Effector memory CD4-positive, alpha-beta T cell (primary cell): ENCODE data around the gene TPGS1.

Experiments used
- DNase-seq, 3 donors: peaks; one replicate each; pipeline ENCODE4 v3.0.0-alpha.2; 2020
- H3K27ac ChIP-seq: 2 replicates; pipeline ENCODE4 v1.7.0; 2013; ENCODE audit warnings: mild to moderate bottlenecking, low read length, moderate library complexity; ENCODE audit not compliant: insufficient read depth, poor library complexity, severe bottlenecking
- H3K27me3 ChIP-seq: replicated peaks from 2 replicates; pipeline ENCODE4 v1.7.0; 2013; ENCODE audit warnings: mild to moderate bottlenecking, low read length; ENCODE audit not compliant: insufficient read depth, control insufficient read depth, poor library complexity, severe bottlenecking
- H3K36me3 ChIP-seq: 2 replicates; pipeline ENCODE4 v1.7.0; 2013; ENCODE audit warnings: mild to moderate bottlenecking, low read length, moderate library complexity; ENCODE audit not compliant: control insufficient read depth, insufficient read depth
- H3K4me1 ChIP-seq: 2 replicates; pipeline ENCODE4 v1.7.0; 2013; ENCODE audit warnings: low read length, mild to moderate bottlenecking; ENCODE audit not compliant: control insufficient read depth, insufficient read depth, poor library complexity, severe bottlenecking
- H3K4me3 ChIP-seq: 2 replicates; pipeline ENCODE4 v1.7.0; 2013; ENCODE audit warnings: low read length, low read depth, mild to moderate bottlenecking; ENCODE audit not compliant: insufficient read depth, poor library complexity, severe bottlenecking
- H3K9me3 ChIP-seq: 2 replicates; pipeline ENCODE4 v1.7.0; 2013; ENCODE audit warnings: mild to moderate bottlenecking, low read length, moderate library complexity; ENCODE audit not compliant: control insufficient read depth

Gene TPGS1

DNA sequence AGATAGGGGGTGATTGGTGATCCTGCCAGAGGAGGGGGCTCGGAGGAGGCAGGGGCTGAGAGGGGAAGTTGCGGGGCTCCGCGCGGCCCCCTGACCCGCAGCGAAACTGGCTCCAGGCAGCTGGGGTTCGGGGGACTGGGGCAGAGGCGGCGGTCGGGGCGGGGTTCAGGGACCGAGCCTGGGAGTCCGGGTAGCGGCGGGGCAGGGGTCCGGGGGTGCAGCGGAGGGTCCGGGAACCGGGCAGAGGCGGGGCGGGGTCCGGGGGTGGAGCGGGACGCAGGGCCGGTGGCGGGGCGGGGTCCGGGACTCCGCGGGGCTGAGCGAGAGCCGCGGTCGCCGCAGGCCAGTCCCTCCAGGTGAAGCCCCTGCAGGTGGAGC lies 9.8 kb upstream of the TPGS1 start:
- H3K4me3 ChIP-seq, result no peak overlapping the region
- DNase-seq, result no peak

DNA sequence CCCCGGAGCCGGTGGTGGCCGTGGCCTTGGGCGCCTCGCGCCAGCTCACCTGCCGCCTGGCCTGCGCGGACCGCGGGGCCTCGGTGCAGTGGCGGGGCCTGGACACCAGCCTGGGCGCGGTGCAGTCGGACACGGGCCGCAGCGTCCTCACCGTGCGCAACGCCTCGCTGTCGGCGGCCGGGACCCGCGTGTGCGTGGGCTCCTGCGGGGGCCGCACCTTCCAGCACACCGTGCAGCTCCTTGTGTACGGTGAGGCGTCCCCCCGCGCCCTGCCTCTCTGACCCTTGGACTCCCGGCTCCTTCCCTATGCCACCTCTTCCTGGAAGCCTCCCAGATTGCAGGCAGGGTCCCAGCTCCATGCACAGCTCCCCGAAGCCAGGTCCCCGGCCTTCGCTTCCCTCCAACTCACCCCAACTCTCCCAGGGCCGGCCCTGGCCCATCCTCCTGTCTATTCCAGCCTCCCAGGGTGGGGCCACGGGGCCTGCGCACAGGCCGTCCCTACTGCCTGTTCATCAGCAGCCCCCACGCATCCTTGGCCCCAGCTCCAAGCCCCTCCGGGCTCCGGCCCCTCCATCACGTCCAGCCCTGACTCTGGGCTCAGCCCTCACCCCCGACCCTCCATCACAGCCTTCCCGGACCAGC lies 9.3 kb upstream of the TPGS1 start:
- no peaks in the 10 kb centered on the region for H3K36me3 ChIP-seq
- H3K4me1 ChIP-seq, result peaks cover 18% of the 10 kb centered on the region
- H3K27me3 ChIP-seq, result peaks cover 13% of the 10 kb centered on the region
- H3K9me3 ChIP-seq, result no peaks in the 10 kb centered on the region
- no peak overlapping the region for H3K4me3 ChIP-seq
- DNase-seq, result no peak
- H3K27ac ChIP-seq, result no peak overlapping the region

More for the DNA sequence above, 9.8 kb upstream of the TPGS1 start:
- no peaks in the 10 kb centered on the region for H3K36me3 ChIP-seq
- no peak overlapping the region for H3K27ac ChIP-seq
- peaks cover 18% of the 10 kb centered on the region for H3K4me1 ChIP-seq
- no peaks in the 10 kb centered on the region for H3K9me3 ChIP-seq
- peaks cover 13% of the 10 kb centered on the region for H3K27me3 ChIP-seq

DNA sequence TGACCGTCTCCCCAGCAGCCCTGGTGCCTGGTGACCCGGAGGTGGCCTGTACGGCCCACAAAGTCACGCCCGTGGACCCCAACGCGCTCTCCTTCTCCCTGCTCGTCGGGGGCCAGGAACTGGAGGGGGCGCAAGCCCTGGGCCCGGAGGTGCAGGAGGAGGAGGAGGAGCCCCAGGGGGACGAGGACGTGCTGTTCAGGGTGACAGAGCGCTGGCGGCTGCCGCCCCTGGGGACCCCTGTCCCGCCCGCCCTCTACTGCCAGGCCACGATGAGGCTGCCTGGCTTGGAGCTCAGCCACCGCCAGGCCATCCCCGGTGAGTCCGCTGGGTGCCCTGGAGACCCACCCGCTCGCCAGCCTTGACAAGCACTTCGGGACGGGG lies 8.8 kb upstream of the TPGS1 start:
- Histone ChIP-seq H3K36me3 (no peaks in the 10 kb centered on the region), H3K9me3 (no peaks in the 10 kb centered on the region), H3K27me3 (peaks cover 13% of the 10 kb centered on the region), H3K27ac (no peak overlapping the region), H3K4me3 (no peak overlapping the region), H3K4me1 (peaks cover 18% of the 10 kb centered on the region)
- no peak for DNase-seq

DNA sequence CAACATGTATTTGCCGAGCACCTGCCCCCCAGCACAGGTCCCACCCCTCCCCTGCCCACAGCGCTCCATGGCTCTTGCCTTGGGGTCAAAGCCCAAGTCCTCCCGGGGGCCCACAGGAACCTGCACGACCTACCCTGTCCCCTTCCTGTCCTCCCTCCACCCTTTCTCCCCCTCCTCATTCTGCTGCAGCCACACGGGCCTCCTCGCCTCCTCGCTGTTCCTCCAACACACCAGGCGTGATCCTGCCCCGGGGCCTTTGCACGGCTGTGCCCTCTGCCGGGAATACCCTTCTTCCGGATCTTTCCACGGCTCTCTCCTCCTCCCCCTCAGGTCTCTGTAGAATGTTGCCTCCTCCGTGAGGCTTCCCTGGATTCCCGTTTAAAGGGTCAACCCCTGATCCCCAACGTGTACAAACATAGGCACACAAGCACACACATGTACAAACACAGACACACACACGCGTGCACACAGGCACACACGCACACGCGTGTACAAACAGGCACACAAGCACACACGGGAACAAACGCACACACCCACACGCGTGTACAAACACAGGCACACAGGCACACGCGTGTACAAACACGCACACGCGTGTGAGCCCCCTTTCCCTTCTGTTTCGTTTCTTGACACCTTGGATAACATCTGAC lies 8.2 kb upstream of the TPGS1 start:
- Histone ChIP-seq H3K27me3 (peaks cover 13% of the 10 kb centered on the region), H3K9me3 (no peaks in the 10 kb centered on the region), H3K36me3 (no peaks in the 10 kb centered on the region), H3K4me1 (peaks cover 18% of the 10 kb centered on the region), H3K27ac (no peak overlapping the region), H3K4me3 (no peak overlapping the region)
- no peak for DNase-seq

DNA sequence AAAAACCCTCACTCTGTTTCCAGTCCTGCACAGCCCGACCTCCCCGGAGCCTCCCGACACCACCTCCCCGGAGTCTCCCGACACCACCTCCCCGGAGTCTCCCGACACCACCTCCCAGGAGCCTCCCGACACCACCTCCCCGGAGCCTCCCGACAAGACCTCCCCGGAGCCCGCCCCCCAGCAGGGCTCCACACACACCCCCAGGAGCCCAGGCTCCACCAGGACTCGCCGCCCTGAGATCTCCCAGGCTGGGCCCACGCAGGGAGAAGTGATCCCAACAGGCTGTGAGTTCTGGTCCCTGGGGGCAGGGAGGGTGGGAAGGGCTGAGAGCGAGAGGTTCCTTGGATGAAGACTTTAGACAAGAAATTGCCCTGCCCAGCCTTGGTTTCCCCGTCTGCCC lies 5.7 kb upstream of the TPGS1 start:
- Histone ChIP-seq H3K4me1 (peaks cover 15% of the 10 kb centered on the region), H3K36me3 (no peaks in the 10 kb centered on the region), H3K27ac (no peak overlapping the region), H3K9me3 (no peaks in the 10 kb centered on the region), H3K4me3 (no peak overlapping the region), H3K27me3 (peaks cover 13% of the 10 kb centered on the region)
- DNase-seq, result no peak

DNA sequence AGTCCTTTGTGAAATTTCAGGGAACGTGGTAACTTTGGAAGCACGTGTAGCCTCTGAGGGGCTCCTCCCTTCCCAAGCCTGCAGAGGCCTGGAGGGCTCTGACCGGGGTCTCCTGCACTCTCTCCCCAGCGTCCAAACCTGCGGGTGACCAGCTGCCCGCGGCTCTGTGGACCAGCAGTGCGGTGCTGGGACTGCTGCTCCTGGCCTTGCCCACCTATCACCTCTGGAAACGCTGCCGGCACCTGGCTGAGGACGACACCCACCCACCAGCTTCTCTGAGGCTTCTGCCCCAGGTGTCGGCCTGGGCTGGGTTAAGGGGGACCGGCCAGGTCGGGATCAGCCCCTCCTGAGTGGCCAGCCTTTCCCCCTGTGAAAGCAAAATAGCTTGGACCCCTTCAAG lies 2.7 kb upstream of the TPGS1 start:
- H3K9me3 ChIP-seq, result no peaks in the 10 kb centered on the region
- no peaks in the 10 kb centered on the region for H3K36me3 ChIP-seq
- H3K27ac ChIP-seq, result no peak overlapping the region
- DNase-seq, result no peak
- H3K4me3 ChIP-seq, result no peak overlapping the region
- H3K27me3 ChIP-seq, result no peaks in the 10 kb centered on the region
- peaks cover 26% of the 10 kb centered on the region for H3K4me1 ChIP-seq

DNA sequence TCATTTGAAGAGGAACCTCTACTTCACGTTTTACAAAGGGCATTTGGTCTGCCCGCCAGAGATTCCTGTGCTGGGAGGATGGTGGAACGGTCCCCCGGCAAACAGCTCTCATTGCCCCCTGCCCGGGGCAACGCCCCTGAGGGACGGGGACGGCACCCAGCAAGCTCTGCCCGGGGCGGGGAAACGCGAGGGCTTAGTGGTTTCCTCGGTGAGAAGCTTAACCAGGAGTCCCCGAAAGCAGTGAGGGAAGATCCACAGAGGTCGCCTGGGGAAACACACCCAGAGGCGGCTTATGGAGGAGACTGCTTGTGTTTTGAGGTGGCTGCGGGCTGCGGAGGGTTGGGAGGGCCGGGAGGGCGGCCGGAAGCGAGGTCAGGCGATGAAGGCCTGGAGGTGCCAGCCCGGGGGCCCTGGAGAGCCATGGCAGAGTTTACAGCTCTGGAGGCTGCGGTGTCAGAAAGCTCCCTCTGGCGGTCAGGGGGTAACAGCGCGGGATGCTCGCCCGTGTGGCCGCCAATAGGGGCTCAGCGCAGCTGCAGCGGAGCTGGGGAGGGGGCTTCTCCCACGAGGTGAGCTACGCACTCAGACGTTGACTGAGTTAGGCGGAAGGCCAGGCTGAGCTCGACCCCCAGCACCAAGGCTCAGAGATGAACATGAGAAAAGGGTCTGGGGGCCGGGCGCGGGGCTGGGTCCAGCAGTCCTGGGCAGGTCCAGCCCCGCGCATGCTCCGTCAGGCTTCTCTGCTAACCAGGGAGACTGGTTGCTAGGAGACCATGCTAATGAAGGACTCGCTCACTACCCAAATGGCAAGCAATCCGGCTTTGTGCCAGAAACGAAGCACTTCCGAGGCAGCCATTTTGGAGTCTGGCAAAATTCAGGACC lies 652 bp upstream of the TPGS1 start:
- peak overlapping the region; percentile 82 for H3K4me3 ChIP-seq
- H3K27me3 ChIP-seq, result no peaks in the 10 kb centered on the region
- peaks cover 40% of the 10 kb centered on the region for H3K4me1 ChIP-seq
- H3K36me3 ChIP-seq, result no peaks in the 10 kb centered on the region
- H3K9me3 ChIP-seq, result no peaks in the 10 kb centered on the region
- H3K27ac ChIP-seq, result peak overlapping the region; percentile 91
- DNase-seq, result peak; percentile 84 to 94 (median 89)

DNA sequence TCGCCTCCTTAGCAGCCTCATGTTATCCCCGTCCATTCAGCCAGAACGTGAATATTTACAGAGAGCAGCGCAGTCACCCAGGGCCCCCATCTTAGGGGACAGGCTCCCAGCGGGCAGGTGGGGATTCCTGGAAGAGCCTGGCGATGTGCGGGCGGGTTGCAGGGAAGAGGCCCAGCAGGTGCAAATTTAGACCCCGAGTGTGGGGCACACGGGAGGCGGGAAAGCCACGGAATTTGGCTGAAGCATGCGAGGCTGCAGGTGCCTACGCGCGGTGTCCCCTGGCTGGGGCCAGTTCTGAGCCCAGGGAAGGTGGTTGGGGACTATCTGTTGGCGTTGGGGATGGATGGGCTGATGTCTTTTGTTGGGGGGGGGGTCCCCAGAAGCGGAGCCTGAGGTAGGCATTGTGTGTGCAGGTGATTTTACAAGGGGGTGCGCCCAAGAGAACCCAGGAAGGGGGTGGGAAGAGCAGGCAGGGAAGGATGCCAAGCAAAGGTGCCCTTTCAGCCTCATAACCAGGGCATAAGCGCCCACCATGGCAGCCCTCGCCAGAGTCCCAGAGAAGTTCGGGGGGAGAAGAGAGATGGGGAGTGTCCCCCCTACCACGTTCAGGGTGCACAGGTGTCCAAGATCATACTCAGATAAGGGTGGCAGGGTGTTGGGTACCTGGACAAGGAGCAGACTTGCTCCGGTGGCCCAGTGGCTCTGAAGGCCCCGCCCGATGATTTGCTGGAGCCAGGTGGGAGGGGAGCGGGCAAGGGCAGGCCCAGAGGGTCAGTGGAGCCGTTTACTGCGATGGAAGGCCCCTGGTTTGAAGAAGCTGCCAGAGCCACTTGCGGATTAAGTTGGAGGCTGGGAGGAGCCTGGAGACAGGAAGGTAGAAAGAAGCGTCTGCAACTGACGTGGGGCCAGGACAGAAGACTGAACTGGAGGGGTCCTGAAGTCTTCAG lies 1.2 kb downstream of the TPGS1 start:
- no peak for DNase-seq
- Histone ChIP-seq H3K9me3 (no peaks in the 10 kb centered on the region), H3K27ac (peak overlapping the region; percentile 91), H3K36me3 (no peaks in the 10 kb centered on the region), H3K4me1 (peaks cover 53% of the 10 kb centered on the region), H3K4me3 (peak overlapping the region; percentile 82), H3K27me3 (no peaks in the 10 kb centered on the region)

DNA sequence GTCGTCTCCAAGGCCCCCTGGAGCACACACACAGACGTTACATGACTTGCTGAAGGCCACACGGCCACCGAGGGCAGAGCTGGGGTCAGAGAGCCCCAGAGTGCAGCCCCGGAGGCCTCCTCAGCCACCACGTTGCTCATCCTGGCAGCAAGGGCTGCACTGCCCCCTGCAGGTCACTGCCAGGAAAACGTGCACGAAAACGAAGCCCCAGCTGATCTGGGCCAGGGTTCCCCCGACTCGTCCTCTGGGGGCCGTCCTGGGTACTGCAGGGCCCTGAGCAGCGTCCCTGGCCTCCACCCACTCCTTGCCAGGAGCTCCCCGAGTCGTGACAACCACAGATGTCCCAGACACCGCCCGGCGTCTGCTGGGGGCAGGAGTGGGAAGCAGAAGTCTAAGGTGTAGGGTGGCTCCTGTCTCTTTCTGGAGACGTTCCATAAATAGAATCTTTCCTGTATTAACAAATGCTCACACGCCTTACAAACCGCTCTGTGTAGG lies 3.4 kb downstream of the TPGS1 start:
- Histone ChIP-seq H3K4me3 (peak overlapping the region; percentile 38), H3K4me1 (peaks cover 53% of the 10 kb centered on the region), H3K27me3 (no peaks in the 10 kb centered on the region), H3K36me3 (no peaks in the 10 kb centered on the region), H3K27ac (peak overlapping the region; percentile 91), H3K9me3 (no peaks in the 10 kb centered on the region)
- peak; percentile 82 to 85 (median 82) for DNase-seq
